ENCODE measurements around the gene THEMIS. TPM values are rescaled to one million over a fixed set of nuclear protein-coding genes. Genes with fewer than 3 reads are reported as not detected.

THEMIS gene
- total and polyA plus RNA-seq, 2 of the 4 experiments (the other 2 are of a cell fraction) = not detected

- Histone ChIP-seq H3K56ac (ENCODE audit: extremely low read depth, insufficient read depth, low read length) (no peak overlapping the region), H3K4ac (ENCODE audit: low read depth, low read length) (no peak overlapping the region), H2AK9ac (replicated peaks; ENCODE audit: low read depth, low read length, poor library complexity) (no peak overlapping the region), H2BK15ac (ENCODE audit: low read depth, low read length) (no peak overlapping the region), H3K27me3 (ENCODE audit: control insufficient read depth, insufficient read depth, low read length) (no peaks in the 10 kb centered on the region; the same call in 1 of the 2 replicates), H3K14ac (replicated peaks; ENCODE audit: low read depth, low read length) (no peak overlapping the region), H3K36me3 (ENCODE audit: control insufficient read depth, insufficient read depth, low read length) (no peaks in the 10 kb centered on the region), H3K27ac (ENCODE audit: insufficient read depth, low read length) (no peak overlapping the region), H3K4me3 (ENCODE audit: insufficient read depth, low read depth, low read length) (no peak overlapping the region), H4K5ac (ENCODE audit: low read depth, low read length) (no peak overlapping the region), H2BK5ac (ENCODE audit: low read depth, low read length, poor library complexity, severe bottlenecking) (no peak overlapping the region), H3K79me1 (ENCODE audit: low read depth in 1 of 2, low read length in 2 of 2) (no peaks in the 10 kb centered on the region), H4K91ac (ENCODE audit: insufficient read depth, low read depth, low read length) (no peak overlapping the region), H2AK5ac (ENCODE audit: low read depth, low read length) (no peak overlapping the region), H3K23ac (ENCODE audit: low read depth, low read length) (no peak overlapping the region), H3K18ac (ENCODE audit: low read depth, low read length) (no peak overlapping the region), H3K4me2 (ENCODE audit: low read depth, low read length) (no peak overlapping the region), H3K4me1 (ENCODE audit: control insufficient read depth, insufficient read depth, low read length) (no peaks in the 10 kb centered on the region), H3K9me3 (ENCODE audit: control insufficient read depth, insufficient read depth, low read length) (no peaks in the 10 kb centered on the region), H2AFZ (replicated peaks; ENCODE audit: low read length, poor library complexity) (no peak overlapping the region), H3K9me1 (ENCODE audit: insufficient read depth, low read length) (no peaks in the 10 kb centered on the region), H4K20me1 (ENCODE audit: insufficient read depth, low read length) (no peaks in the 10 kb centered on the region), H3K9ac (ENCODE audit: low read depth, low read length) (no peak overlapping the region), H4K8ac (ENCODE audit: low read depth in 2 of 2, low read length in 2 of 2) (no peak overlapping the region), H2BK20ac (ENCODE audit: low read depth, low read length) (no peak overlapping the region), H2BK120ac (ENCODE audit: low read depth, low read length) (no peak overlapping the region)
- ATAC-seq (ENCODE audit: low read depth) = no peak
- in situ Hi-C loops (cut with MboI; ENCODE audit: low sequenced_read_pairs) (no loop called here), intact Hi-C loops (cut with micrococcal nuclease) (no loop called here), dilution Hi-C loops (cut with HindIII; ENCODE audit: low sequenced_read_pairs, unreplicated experiment) (no loop called here)
- ChIA-PET POLR2A (ENCODE audit: unreplicated experiment) (interaction anchor here (0.7 kb wide), 1 partner anchor 24 kb away, joined by 3 read pairs; no protein-coding TSS in a partner anchor), CTCF (no interaction called here)
- TF ChIP-seq, protein P1, sequence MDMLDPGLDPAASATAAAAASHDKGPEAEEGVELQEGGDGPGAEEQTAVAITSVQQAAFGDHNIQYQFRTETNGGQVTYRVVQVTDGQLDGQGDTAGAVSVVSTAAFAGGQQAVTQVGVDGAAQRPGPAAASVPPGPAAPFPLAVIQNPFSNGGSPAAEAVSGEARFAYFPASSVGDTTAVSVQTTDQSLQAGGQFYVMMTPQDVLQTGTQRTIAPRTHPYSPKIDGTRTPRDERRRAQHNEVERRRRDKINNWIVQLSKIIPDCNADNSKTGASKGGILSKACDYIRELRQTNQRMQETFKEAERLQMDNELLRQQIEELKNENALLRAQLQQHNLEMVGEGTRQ (IDR thresholded peaks at IDR 0.05; ENCODE audit: low read depth, low read length) = no peak
- TF ChIP-seq, protein P2, sequence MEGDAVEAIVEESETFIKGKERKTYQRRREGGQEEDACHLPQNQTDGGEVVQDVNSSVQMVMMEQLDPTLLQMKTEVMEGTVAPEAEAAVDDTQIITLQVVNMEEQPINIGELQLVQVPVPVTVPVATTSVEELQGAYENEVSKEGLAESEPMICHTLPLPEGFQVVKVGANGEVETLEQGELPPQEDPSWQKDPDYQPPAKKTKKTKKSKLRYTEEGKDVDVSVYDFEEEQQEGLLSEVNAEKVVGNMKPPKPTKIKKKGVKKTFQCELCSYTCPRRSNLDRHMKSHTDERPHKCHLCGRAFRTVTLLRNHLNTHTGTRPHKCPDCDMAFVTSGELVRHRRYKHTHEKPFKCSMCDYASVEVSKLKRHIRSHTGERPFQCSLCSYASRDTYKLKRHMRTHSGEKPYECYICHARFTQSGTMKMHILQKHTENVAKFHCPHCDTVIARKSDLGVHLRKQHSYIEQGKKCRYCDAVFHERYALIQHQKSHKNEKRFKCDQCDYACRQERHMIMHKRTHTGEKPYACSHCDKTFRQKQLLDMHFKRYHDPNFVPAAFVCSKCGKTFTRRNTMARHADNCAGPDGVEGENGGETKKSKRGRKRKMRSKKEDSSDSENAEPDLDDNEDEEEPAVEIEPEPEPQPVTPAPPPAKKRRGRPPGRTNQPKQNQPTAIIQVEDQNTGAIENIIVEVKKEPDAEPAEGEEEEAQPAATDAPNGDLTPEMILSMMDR (conservative IDR thresholded peaks at IDR 0.05; ENCODE audit: low read depth, low read length) = no peak
- TF ChIP-seq BHLHE40 (IDR thresholded peaks at IDR 0.05; ENCODE audit: low read depth, low read length) = no peak
- no peak for TF ChIP-seq CHD1 (IDR thresholded peaks at IDR 0.05; ENCODE audit: low read depth, low read length)
- no peak for TF ChIP-seq SMC3 (IDR thresholded peaks at IDR 0.05; ENCODE audit: low read depth, low read length)
- TF ChIP-seq, protein P3, sequence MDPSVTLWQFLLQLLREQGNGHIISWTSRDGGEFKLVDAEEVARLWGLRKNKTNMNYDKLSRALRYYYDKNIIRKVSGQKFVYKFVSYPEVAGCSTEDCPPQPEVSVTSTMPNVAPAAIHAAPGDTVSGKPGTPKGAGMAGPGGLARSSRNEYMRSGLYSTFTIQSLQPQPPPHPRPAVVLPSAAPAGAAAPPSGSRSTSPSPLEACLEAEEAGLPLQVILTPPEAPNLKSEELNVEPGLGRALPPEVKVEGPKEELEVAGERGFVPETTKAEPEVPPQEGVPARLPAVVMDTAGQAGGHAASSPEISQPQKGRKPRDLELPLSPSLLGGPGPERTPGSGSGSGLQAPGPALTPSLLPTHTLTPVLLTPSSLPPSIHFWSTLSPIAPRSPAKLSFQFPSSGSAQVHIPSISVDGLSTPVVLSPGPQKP (IDR thresholded peaks at IDR 0.05; ENCODE audit: borderline replicate concordance, low read depth, low read length) = no peak
- no peak for TF ChIP-seq MAZ (IDR thresholded peaks at IDR 0.05; ENCODE audit: borderline replicate concordance, low read depth, low read length)
- no peak for TF ChIP-seq CEBPB (IDR thresholded peaks at IDR 0.05; ENCODE audit: low read depth, low read length)
- TF ChIP-seq NFE2L2 (IDR thresholded peaks at IDR 0.05; ENCODE audit: low read depth, low read length) = no peak
- no peak for TF ChIP-seq FOS (IDR thresholded peaks at IDR 0.05; ENCODE audit: low read depth, low read length)
- TF ChIP-seq POLR2A (IDR thresholded peaks at IDR 0.05; ENCODE audit: low read depth, low read length) = no peak
- TF ChIP-seq RCOR1 (IDR thresholded peaks at IDR 0.05; ENCODE audit: insufficient replicate concordance, low read length) = no peak
- TF ChIP-seq MAFK (IDR thresholded peaks at IDR 0.05; ENCODE audit: low read depth, low read length) = no peak
- TF ChIP-seq RAD21 (IDR thresholded peaks at IDR 0.05; ENCODE audit: low read length) = no peak
- no TSS peak for BruUV-seq (replicated peaks)
- DNase-seq = no peak
- no CpG with 5 or more reads among the region's 3 CpGs for WGBS, 2 experiments (ENCODE audit: extremely low coverage in 2 of 2, insufficient read length in 1 of 2)
These were observed 23.6 kb downstream of the THEMIS start for GRCh38 chr6:127877231-127877630.

Data from IMR-90 (cell line).